Esophagus mucosa (tissue), 1 donor: ENCODE results near the gene ZCRB1. TPM values are rescaled to one million over a fixed set of nuclear protein-coding genes. Genes with fewer than 3 reads are reported as not detected.

Source experiments
- ATAC-seq: fragments of 200-7000 bp; cut with Tn5 transposase; one replicate; pipeline ENCODE4 v1.9.1; 2020
- total RNA-seq: library from RNA; stranded (reverse); gene quantifications from one replicate; pipeline ENCODE4 v1.2.4, GENCODE V29; 2023
- donor health status: DM: yes; HTN: yes; CAD: no.

ZCRB1 gene
- total RNA-seq, 1 donor from 2014 or later, result 36.3 TPM

GRCh38 chr12:42326541-42327226 is 790 bp upstream of the ZCRB1 start:
- ATAC-seq, result peak; percentile 72

GRCh38 chr12:42325326-42325652 is 605 bp downstream of the ZCRB1 start:
- ATAC-seq, result no peak

- ATAC-seq, result no peak
These were observed 2.0 kb downstream of the ZCRB1 start for GRCh38 chr12:42323856-42324255.

GRCh38 chr12:42322567-42322966 is 3.3 kb downstream of the ZCRB1 start:
- ATAC-seq, result no peak

GRCh38 chr12:42320796-42321195 is 5.1 kb downstream of the ZCRB1 start:
- ATAC-seq, result no peak

- ATAC-seq, result no peak
These were observed 10.8 kb downstream of the ZCRB1 start for GRCh38 chr12:42315108-42315507.

- ATAC-seq, result no peak
These were observed 15.9 kb downstream of the ZCRB1 start for GRCh38 chr12:42309996-42310395.

- no peak for ATAC-seq
These were observed 17.5 kb downstream of the ZCRB1 start for GRCh38 chr12:42308390-42308789.

GRCh38 chr12:42306297-42306696 is 19.6 kb downstream of the ZCRB1 start:
- no peak for ATAC-seq

GRCh38 chr12:42299392-42300308 is 26.2 kb downstream of the ZCRB1 start:
- ATAC-seq, result no peak

GRCh38 chr12:42298887-42299286 is 27.0 kb downstream of the ZCRB1 start:
- ATAC-seq, result no peak

GRCh38 chr12:42296503-42297109 is 29.3 kb downstream of the ZCRB1 start:
- ATAC-seq, result no peak

- no peak for ATAC-seq
These were observed 34.2 kb downstream of the ZCRB1 start for GRCh38 chr12:42291680-42292079.

- ATAC-seq, result no peak
These were observed 37.4 kb downstream of the ZCRB1 start for GRCh38 chr12:42288544-42288943.

- ATAC-seq, result no peak
These were observed 39.2 kb downstream of the ZCRB1 start for GRCh38 chr12:42286741-42287140.

GRCh38 chr12:42285431-42285830 is 40.5 kb downstream of the ZCRB1 start:
- no peak for ATAC-seq

- no peak for ATAC-seq
These were observed 41.0 kb downstream of the ZCRB1 start for GRCh38 chr12:42284876-42285275.

- ATAC-seq, result no peak
These were observed 41.7 kb downstream of the ZCRB1 start for GRCh38 chr12:42284157-42284556.

- ATAC-seq, result no peak
These were observed 42.2 kb downstream of the ZCRB1 start for GRCh38 chr12:42283739-42284138.

- ATAC-seq, result no peak
These were observed 43.6 kb downstream of the ZCRB1 start for GRCh38 chr12:42282294-42282693.

- no peak for ATAC-seq
These were observed 44.0 kb downstream of the ZCRB1 start for GRCh38 chr12:42281844-42282243.

- no peak for ATAC-seq
These were observed 44.6 kb downstream of the ZCRB1 start for GRCh38 chr12:42281278-42281677.

- ATAC-seq, result no peak
These were observed 47.8 kb downstream of the ZCRB1 start for GRCh38 chr12:42278128-42278510.
